NCI-H1436 (cell line): ENCODE data around the gene RNGTT.
"Not testable (repeated sequence)": the region's sequence is repeated elsewhere in the genome, so short reads cannot be mapped to it uniquely, and the experiment has no call there.

Experiments
- DNase-seq: peaks from one replicate; lab custom pipeline; 2025; lab: John Stamatoyannopoulos, UW

The RNGTT gene

DNA sequence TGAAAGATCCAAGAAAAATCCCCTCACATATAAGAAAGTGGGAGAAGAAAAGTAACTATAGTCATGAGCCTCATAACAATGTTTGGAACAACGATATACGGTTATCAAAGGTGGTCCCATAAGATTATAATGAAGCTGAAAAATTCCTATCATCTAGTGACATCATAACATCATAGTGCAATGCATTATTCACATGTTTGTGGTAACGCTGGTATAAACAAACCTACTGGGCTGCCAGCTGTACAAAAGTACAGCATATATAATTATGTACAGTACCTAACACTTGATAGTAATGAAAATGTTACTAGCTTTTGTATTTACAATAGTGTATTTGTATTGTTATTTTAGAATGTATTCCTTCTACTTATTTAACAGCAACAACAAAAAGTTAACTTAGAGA, 240.7 kb downstream of the RNGTT start:
- DNase-seq: no peak

DNA sequence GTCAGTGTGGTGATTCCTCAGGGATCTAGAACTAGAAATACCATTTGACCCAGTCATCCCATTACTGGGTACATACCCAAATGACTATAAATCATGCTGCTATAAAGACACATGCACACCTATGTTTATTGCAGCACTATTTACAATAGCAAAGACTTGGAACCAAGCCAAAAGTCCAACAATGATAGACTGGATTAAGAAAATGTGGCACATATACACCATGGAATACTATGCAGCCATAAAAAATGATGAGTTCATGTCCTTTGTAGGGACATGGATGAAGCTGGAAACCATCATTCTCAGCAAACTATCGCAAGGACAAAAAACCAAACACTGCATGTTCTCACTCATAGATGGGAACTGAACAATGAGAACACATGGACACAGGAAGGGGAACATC, 247.0 kb downstream of the RNGTT start:
- not testable (repeated sequence) for DNase-seq

DNA sequence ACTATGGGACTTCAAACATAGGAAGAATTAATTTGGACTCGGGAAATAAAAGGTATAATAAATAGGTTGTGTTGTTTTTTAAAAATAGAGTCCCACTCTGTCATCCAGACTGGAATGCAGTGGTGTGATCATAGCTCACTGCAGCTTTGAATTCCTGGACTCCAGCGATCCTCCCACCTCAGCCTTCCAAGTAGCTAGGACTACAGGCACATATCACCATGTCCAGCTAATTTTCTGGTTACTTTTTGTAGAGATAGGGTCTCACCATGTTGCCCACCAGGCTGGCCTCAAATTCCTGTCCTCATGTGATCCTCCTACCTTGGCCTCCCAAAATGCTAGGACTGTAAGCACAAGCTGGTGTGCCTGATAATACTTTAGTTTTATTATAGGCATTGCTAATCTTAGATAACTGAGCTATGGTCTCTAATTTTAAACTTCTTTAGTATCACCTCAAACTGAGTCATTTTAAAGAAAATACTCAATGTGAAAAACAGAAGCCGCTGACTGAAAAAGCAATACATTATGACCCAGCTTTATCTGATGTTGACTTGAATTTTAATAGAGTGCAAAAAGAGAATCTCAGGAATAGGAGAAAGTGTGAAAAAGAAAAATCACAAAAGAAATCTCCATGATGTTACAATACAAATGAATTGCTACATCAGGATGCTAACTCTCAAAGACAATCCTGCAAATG, 251.0 kb downstream of the RNGTT start:
- DNase-seq: no peak

DNA sequence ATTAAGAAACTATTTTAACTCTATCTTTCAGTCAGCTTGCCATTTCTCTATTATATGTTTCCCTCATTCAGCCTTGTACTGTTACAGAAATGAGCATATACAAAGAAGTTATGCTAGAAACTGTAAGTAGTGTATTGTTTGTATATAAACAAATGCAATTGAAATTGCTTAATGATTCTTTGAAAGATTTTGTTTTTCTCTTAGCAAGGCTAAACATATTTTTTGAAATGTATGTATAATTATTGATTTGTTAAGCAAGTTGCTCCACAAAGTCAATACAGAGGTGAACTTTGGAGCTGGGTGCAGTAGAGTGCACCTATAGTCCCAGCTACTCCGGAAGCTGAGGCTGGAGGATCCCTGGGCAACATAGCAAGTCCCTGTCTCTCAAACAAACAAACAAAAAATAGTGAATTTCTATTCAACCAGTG, 253.6 kb downstream of the RNGTT start:
- no peak for DNase-seq

DNA sequence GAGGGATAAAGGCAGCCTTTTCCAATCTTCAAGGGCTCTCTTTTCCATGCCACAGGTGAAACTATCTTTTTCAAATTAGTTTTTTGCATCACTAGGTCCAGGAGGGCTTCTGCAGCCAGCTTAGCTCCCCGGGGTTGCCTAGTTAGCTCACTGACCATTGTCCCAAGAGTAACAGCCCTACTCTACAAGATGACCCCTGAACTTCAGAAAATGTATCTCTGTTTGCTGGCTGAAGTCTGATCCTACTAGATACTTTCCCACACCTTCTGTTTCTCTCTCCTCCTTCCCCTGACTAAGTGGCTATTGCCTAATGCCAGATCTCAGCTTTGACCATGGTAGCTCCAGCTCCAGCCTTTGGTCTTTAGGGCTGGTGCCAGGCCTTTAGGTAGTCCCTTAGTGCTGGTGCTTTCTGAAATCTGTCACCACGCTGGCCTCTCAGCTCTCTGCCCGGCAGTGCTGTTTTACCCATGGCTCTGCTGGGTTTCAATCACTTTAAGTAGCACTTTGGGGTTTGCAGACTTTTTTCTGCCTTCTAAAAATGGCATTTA, 255.1 kb downstream of the RNGTT start:
- no peak for DNase-seq

DNA sequence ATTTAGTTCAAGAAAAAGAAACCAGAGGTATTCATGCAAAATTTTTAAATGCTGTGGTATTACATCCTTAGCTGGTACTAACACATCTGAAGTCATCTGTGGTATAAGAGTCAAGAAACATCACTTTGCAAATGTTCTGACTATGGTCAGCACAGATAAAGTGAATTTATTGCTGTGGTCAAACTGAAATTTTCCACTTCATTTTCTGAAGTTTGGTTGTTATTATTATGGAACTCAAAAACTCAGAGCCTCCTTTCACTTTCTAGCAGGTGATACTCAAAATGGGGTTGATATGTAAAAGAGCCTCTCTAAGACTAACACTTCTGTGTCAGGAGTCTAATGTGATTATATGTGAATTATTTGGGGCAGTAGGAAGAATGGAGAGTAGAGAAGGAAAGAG, 257.8 kb downstream of the RNGTT start:
- no peak for DNase-seq

DNA sequence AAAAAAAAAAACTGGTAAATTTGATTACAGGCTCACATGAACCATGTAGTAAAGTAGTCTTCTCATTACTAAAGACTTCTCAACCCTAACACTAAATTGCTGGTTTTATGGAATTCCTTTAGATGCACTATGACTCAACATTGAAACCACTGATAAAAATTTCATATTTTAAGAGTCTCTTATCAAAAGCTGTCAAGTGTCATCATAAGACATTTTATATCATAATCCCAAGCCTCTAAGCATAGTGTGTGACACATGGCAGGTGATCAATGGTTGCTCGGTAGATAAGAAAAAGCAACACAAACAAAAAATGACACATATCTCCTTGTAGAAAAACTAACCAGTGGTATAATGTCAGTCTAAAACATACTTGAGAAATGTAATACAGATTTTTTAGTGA, 258.4 kb downstream of the RNGTT start:
- DNase-seq: no peak

DNA sequence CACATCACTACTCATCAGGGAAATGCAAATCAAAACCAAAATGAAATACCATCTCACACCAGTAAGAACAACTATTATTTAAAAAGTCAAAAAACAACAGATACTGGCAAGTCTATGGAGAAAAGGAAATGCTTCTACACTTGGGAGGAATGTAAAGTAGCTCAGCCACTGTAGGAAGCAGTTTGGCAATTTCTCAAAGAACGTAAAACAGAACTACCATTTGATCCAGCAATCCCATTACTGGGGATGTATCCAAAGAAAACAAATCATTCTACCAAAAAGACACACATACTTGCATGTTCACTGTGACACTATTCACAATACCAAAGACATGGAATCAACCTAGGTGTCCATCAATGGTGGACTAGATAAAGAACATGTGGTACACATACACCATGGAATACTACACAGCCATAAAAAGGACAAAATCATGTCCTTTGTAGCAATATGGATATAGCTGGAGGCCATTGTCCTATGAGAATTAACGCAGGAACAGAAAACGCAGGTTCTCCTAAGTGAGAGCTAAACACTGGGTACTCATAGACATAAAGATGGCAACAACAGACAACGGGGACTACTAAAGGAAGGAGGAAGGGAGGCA, 260.4 kb downstream of the RNGTT start:
- no peak for DNase-seq

DNA sequence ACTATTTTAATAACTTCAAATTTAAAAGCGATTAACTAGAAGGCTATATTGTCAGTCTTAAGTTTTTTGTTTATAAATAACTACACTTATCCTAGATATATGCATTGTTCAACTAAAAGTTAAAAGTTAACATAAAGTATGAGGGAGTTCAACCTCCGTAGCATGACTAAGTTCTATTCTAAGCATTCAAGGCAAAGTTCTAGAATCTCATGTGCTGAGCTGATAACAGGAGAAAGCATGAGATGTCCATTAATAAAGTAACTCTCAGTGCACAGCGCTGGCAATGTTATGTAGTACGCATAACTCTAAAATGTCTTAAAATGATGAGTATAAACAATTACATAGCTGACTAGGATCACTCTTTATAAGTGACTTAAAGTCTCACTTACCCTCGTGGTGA, 264.8 kb downstream of the RNGTT start:
- DNase-seq: no peak

DNA sequence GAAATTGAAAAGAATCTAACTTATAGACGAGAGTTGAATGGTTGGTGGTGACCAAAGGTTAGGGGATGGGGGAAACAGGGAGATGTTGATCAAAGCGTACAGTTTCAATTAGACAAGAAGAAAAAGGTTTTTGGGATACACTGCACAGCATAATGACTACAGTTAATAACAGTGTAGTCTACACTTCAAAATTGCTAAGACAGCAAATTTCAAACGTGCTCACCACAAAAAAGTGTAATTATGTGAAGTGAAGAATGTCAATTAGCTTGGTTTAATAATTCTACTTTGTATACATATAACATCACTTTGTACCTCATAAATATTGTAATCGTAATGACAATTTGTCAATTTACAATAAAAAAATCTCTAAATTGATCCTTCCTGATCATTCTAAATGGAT, 267.5 kb downstream of the RNGTT start:
- DNase-seq: no peak

DNA sequence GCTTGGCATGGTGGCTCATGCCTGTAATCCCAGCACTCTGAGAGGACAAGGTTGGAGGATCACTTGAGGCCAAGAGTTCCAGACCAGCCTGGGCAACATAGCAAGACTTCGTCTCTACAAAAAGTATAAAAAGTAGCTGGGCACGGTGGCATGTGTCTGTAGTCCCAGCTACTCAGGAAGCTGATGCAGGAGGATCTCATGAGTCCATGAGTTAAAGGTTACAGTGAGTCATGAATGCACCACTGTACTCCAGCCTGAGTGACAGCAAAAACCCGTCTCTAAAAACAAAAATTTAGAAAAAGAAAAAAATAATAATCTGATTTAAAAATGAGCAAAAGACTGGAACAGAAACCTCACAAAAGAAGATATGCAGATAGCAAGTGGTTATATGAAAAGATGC, 279.7 kb downstream of the RNGTT start:
- DNase-seq: no peak

DNA sequence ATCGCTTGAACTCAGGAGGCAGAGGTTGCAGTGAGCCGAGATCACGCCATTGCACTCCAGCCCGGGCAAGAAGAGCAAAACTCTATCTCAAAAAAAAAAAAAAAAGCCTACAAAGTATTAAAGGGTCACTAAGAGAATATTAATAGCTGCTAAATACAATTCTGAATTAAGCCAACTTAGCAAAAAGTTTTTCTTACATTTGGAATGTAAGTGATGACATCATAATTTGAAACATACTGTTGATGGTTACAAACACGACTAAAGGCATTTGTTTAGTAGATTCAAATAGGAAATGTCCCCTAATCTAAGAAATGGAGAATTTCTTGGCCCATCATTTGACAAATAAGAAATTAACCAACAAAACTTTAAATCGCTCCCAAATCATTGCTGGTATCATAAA, 282.8 kb downstream of the RNGTT start:
- no peak for DNase-seq

DNA sequence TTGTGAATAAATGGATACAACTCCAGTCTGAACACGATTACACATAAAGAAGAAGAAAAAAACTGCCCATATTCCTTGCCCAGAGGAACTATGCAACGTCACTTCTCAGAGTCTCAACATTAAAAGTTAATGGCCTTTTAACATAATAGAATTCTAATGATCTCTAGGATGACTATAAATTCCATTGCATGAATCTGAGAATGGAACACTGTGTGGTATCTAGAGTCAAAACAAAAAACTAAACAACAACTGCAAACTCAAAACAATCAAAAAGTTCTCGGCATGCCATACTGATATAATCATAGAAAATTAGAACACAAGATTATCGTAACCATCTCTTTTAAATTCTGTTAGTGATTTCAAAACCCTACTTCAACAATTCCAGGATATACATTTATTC, 283.6 kb downstream of the RNGTT start:
- DNase-seq: no peak

DNA sequence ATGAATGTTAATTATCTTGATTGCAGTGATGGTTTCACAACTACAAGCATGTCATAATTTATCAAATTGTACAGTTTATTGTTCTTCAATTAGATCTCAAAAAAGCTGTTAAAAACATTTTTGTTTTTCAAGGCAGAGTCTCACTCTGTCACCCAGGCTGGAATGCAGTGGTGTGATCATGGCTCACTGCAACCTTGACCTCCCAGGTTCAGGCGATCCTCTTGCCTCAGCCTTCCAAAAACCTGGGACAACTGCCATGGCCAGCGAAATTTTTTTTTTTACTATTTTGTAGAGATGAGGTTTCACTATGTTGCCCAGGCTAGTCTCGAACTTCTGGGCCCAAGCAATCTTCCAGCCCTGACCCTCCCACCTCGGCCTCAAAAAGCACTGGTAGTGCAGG, 286.1 kb downstream of the RNGTT start:
- no peak for DNase-seq

DNA sequence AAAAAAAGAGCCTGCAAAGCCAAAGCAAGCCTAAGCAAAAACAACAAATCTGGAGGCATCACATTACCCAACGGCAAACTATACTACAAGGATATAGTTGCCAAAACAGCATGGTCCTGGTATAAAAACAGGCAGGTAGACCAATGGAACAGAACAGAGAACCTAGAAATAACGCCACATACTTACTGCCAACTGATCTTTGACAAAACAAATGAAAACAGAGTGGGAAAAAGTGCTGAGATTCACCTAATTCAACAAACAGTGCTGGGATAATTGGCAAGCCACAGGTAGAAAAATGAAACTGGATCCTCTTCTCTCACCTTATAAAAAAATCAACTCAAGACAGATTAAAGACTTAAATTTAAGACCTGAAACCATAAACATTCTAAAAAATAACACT, 291.8 kb downstream of the RNGTT start:
- no peak for DNase-seq

DNA sequence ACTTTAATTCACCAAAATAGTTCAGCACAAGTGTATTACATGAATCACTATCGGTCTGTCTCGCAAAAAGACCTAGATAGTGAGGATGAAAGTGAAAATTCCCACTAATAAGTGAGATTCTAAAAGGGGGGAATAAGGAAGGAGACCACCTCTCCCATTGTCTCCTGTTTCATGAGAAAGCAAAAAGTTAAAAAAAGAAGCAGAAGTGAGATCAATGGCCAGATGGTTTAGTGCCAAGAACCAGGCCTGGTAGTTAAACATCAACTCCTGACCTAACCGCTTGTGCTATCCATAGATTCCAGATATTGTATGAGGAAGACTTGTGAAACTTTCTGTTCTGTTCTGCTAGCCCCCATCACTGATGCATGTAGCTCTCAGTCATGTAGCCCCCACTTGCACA, 293.0 kb downstream of the RNGTT start:
- no peak for DNase-seq

DNA sequence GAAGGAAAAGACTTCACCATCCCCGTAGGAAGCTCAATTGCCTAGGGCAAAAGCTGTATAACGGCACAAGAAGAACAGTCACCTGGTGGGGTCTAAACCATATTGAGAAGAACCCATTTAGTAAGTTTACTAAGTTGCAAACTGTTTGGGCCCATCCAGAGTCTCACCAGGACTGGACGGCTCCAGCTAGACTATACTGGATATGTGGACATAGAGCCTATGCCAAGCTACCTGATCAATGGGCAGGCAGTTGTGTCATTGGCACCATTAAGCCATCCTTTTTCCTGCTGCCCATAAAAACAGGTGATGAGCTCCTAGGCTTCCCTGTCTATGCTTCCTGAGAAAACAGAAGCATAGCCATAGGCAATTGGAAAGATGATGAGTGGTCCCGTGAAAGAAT, 293.9 kb downstream of the RNGTT start:
- DNase-seq: no peak

DNA sequence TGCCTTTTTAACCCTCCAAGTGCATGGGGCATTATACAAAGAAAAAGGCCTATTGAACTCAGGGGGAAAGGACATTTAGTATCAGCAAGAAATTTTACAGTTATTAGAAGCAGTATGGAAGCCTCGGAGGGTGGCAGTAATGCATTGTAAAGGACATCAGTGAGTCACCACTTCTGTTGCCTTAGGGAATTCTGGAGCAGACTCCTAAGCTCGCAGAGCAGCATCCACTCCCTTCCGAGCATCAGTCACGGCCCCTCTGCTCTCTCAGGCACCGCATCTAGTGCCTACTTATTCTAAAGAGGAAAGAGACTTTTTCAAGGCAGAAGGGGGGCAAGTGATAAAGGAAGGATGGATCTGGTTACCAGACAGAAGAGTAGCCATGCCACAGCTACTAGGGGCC, 296.5 kb downstream of the RNGTT start:
- no peak for DNase-seq

DNA sequence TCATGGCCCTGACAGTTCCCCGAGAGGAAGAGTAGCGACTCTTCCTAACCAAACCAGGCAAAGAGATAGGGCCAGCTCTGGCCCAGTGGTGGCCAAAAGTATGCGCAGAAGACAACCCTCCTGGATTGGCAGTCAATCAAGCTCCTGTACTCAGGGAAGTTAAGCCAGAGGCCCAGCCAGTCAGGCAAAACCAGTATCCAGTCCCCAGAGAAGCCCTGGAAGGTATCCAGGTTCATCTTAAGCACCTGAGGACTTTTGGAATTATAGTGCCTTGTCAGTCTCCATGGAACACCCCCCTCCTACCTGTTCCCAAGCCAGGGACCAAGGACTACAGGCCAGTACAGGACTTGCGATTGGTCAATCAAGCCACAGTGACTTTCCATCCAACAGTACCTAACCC, 298.3 kb downstream of the RNGTT start:
- DNase-seq: no peak

DNA sequence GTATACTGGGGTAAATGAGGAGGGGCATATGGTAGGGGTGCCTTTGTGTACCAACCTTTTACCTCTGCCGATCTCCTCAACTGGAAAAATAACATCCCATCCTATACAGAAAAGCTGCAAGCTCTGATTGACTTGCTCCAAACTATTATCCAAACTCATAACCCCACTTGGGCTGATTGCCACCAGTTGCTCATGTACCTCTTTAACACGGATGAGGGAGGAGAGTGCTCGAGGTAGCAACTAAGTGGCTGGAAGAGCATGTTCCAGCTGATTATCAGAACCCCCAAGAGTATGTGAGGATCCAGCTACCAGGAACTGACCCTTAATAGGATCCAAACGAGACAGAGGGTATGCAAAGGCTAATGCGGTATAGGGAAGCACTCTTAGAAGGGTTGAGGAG, 299.6 kb downstream of the RNGTT start:
- DNase-seq: no peak

DNA sequence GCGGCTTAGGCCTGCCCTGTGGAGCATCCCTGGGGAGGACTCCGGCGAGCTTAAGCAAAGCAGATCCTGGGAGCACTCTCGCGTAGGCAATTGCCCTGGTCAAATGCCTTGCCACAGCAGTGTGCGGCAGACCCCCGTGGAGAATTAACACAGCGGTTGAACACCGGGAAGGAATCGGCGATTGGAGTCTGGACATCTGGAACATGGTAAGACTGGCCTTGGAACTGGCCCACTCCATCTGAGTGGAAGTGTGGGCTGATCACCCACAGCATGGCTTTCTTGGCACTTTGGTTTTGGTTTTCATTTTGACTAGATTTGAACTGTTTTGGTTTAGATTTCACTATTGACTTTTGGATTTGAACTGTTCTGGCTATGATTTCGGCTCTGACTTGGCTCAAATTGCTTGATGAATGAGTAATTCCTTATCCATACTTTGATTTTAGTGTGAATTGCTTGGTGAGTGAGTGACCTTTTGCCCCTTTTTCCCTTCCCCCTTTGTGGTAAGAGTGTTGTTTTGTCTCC, 300.7 kb downstream of the RNGTT start:
- DNase-seq: no peak

DNA sequence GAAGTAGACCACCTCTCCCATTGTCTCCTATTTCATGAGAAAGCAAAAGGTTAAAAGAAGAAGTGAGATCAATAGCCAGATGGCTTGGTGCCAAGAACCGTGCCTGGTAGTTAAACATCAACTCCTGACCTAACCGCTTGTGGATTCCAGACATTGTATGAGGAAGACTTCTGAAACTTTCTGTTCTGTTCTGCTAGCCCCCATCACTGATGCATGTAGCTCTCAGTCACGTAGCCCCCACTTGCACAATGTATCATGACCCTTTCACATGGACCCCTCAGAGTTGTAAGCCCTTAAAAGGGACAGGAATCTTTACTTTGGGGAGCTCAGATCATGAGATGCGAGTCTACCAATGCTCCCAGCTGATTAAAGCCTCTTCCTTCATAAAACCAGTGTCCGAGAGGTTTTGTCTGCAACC, 301.2 kb downstream of the RNGTT start:
- no peak for DNase-seq

DNA sequence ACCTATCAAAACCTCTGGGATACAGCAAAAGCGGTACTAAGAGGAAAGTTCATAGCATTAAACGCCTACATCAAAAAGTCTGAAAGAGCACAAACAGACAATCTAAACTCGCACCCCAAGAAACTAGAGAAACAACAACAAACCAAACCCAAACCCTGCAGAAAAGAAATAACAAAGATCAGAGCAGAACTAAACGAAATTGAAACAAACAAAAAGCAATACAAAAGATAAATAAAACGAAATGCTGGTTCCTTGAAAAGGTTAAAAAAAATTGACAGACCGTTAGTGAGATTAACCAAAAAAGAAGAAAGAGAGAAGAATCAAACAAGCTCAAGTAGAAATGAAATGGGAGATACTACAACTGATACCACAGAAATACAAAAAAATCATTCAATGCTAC, 302.3 kb downstream of the RNGTT start:
- no peak for DNase-seq

DNA sequence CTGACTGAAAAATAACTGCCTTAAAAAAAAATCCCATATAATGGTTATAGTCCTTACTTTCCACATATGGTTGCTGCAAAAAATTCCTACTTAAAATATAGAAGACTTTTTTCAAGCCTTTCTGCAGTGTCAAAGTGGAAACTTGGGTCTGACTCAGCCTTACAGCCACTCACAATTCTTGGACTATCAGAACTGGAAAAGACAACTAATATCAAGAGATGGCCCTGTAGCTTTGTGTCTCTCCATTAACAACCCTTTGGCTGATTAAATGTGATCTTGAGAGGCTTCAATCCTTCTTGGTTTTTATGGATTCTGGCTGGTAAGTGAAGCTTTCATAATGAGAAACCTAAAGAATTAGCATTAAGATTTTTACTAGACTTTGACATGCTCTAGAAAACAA, 307.8 kb downstream of the RNGTT start:
- DNase-seq: no peak
